ENCODE measurements around the gene DES.

Gene DES

GRCh38 chr2:219467736-219468075 is 49.5 kb downstream of the DES start:
- no peak for TF ChIP-seq SIN3A (IDR thresholded peaks at IDR 0.05; ENCODE audit: borderline replicate concordance, insufficient read depth, low read length)
- TF ChIP-seq TAF1 (IDR thresholded peaks at IDR 0.05; ENCODE audit: borderline replicate concordance, insufficient read depth, low read length): no peak
- no peak for TF ChIP-seq REST (IDR thresholded peaks at IDR 0.05; ENCODE audit: insufficient read depth in 1 of 2, low read depth in 2 of 2, low read length in 2 of 2)
- TF ChIP-seq FOXP2 (optimal IDR thresholded peaks at IDR 0.05; ENCODE audit: borderline replicate concordance, extremely low read depth, extremely low read length, insufficient read depth): no peak
- no peak for TF ChIP-seq POLR2AphosphoS5 (IDR thresholded peaks at IDR 0.05; ENCODE audit: low read depth, low read length)

DNA sequence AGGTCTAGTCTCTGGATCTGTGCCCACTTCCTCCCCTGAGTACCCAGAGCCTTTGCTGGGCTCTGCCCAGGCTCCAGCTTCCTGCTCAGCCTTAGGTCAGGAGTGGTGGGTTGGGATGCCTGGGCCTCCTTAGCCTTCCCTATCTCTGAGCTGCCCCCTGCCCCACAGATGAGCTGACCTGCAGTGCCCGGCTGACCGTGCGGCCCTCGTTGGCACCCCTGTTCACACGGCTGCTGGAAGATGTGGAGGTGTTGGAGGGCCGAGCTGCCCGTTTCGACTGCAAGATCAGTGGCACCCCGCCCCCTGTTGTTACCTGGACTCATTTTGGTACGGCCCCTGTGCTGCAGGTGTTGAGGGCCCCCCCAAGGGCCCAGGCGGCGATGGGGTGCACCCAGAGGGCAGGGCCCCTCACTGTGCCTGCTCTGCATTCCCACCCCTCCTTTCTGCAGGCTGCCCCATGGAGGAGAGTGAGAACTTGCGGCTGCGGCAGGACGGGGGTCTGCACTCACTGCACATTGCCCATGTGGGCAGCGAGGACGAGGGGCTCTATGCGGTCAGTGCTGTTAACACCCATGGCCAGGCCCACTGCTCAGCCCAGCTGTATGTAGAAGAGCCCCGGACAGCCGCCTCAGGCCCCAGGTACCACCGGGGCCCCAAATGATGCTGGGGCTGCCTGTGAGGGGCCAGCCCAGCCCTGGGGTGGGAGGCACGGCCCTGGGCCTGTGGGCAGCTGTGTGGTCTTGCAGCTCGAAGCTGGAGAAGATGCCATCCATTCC is 50.4 kb downstream of the DES start:
- TF ChIP-seq TAF1 (IDR thresholded peaks at IDR 0.05; ENCODE audit: borderline replicate concordance, insufficient read depth, low read length): no peak
- no peak for TF ChIP-seq FOXP2 (optimal IDR thresholded peaks at IDR 0.05; ENCODE audit: borderline replicate concordance, extremely low read depth, extremely low read length, insufficient read depth)
- no peak for TF ChIP-seq POLR2AphosphoS5 (IDR thresholded peaks at IDR 0.05; ENCODE audit: low read depth, low read length)
- no peak for TF ChIP-seq REST (IDR thresholded peaks at IDR 0.05; ENCODE audit: insufficient read depth in 1 of 2, low read depth in 2 of 2, low read length in 2 of 2)
- TF ChIP-seq SIN3A (IDR thresholded peaks at IDR 0.05; ENCODE audit: borderline replicate concordance, insufficient read depth, low read length): no peak

DNA sequence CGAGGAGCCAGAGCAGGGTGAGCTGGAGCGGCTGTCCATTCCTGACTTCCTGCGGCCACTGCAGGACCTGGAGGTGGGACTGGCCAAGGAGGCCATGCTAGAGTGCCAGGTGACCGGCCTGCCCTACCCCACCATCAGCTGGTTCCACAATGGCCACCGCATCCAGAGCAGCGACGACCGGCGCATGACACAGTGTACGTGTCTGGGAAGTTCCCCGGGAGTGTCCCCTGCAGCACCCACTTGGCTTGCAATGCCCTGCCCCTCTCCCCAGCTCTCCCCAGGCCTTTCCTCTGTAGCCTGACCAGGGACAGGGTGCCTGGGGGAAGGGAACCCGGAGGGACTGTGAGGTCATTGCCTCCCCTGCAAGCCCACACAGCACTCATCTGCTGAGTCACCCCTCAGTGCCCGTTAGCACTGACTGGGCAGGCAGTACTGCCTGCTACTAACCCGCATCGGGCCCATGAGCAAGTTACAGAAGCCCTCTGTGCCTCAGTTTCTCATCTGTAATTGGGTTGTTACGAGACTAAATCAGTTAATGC is 51.1 kb downstream of the DES start:
- TF ChIP-seq REST (IDR thresholded peaks at IDR 0.05; ENCODE audit: insufficient read depth in 1 of 2, low read depth in 2 of 2, low read length in 2 of 2) (no peak), SIN3A (IDR thresholded peaks at IDR 0.05; ENCODE audit: borderline replicate concordance, insufficient read depth, low read length) (no peak), FOXP2 (optimal IDR thresholded peaks at IDR 0.05; ENCODE audit: borderline replicate concordance, extremely low read depth, extremely low read length, insufficient read depth) (no peak), POLR2AphosphoS5 (IDR thresholded peaks at IDR 0.05; ENCODE audit: low read depth, low read length) (no peak), TAF1 (IDR thresholded peaks at IDR 0.05; ENCODE audit: borderline replicate concordance, insufficient read depth, low read length) (no peak)

DNA sequence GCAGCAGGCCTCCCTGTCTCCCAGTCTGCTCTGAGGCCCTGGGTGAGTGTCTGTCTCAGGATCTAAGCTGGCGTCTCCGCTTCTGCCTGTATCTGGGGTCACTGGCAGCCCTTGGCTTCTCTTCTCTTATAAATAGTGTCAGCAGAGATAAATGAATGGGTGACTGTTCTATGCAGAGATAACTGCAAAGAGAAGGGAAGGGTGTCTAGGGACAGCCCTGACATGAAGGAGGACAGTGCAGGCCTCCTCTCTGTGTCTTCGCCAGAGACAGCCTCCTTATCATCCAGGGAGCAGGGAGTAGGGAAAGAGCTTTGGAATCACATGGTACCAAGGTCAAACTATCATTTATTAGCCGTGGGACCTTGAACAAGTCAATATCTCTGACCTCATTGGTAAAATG is 52.3 kb downstream of the DES start:
- TF ChIP-seq POLR2AphosphoS5 (IDR thresholded peaks at IDR 0.05; ENCODE audit: low read depth, low read length) (no peak), FOXP2 (optimal IDR thresholded peaks at IDR 0.05; ENCODE audit: borderline replicate concordance, extremely low read depth, extremely low read length, insufficient read depth) (no peak), TAF1 (IDR thresholded peaks at IDR 0.05; ENCODE audit: borderline replicate concordance, insufficient read depth, low read length) (no peak), REST (IDR thresholded peaks at IDR 0.05; ENCODE audit: insufficient read depth in 1 of 2, low read depth in 2 of 2, low read length in 2 of 2) (no peak), SIN3A (IDR thresholded peaks at IDR 0.05; ENCODE audit: borderline replicate concordance, insufficient read depth, low read length) (no peak)

Measured in PFSK-1 (cell line).